Adrenal gland (tissue), 12 donors: ENCODE data around the gene MCM10. TPM values are rescaled to one million over a fixed set of nuclear protein-coding genes. Genes with fewer than 3 reads are reported as not detected.
"Not testable (repeated sequence)": the region's sequence is repeated elsewhere in the genome, so short reads cannot be mapped to it uniquely, and the experiment has no call there.

ENCODE experiments used
- DNase-seq, 7 donors: peaks; one replicate each; pipeline ENCODE4 v3.0.0-alpha.2; 2019 to 2020
- H3K27ac ChIP-seq, 5 donors: fragments of 200-600 bp; sonication (generic) in 4 of 5; 1 replicate in 3 of 5; 2 replicates in 2 of 5; pipeline versions ENCODE4 v1.5.1 to v1.8.0; 2016 to 2020; ENCODE audit warnings: mild to moderate bottlenecking in 1 of 5
- H3K27me3 ChIP-seq: fragments of 200-600 bp; 2 replicates; pipeline ENCODE4 v1.8.0; 2021
- H3K36me3 ChIP-seq, 2 donors: fragments of 200-600 bp; replicated peaks in 1 of 2; 1 replicate in 1 of 2; 2 replicates in 1 of 2; pipeline versions ENCODE4 v1.5.1 to v1.8.0; 2018 to 2022
- H3K4me1 ChIP-seq, 2 donors: fragments of 200-600 bp; replicated peaks in 1 of 2; 1 replicate in 1 of 2; 2 replicates in 1 of 2; pipeline versions ENCODE4 v1.5.1 to v1.8.0; 2018 to 2021
- H3K4me3 ChIP-seq, 4 donors: fragments of 200-600 bp; sonication (generic) in 3 of 4; one replicate each; pipeline ENCODE4 v1.5.1; 2016 to 2018
- H3K9me3 ChIP-seq, 3 donors: fragments of 200-600 bp; sonication (generic) in 1 of 3; replicated peaks in 1 of 3; 1 replicate in 2 of 3; 2 replicates in 1 of 3; pipeline versions ENCODE4 v1.5.1 to v1.8.0; 2016 to 2021
- POLR2A ChIP-seq, 2 donors: fragments of 450-650 bp; IDR thresholded peaks; one replicate each; pipeline ENCODE4 v1.6.1; 2017; ENCODE audit warnings: antibody characterized with exemption in 2 of 2, mild to moderate bottlenecking in 2 of 2, moderate library complexity in 1 of 2
- WGBS, 4 donors: extraction: QIAGEN DNeasy Blood & Tissue Kit in 2 of 4; methylation state at CpG; one replicate each; pipeline versions ENCODE4 v1.1.5 to v1.1.7; 2013 to 2017; 5-methylcytosine and 5-hydroxymethylcytosine counted together
- intact Hi-C, 2 donors: fragments of 100-400 bp; cut with DNase I; formaldehyde crosslinking; loops; one replicate each; pipeline versions ENCODE4 v1.14.1 to v1.15.0; 2022 to 2023
- polyA plus RNA-seq, 3 donors: library from polyadenylated mRNA; stranded (reverse); fragments of 200-250 nt in 2 of 3; fragments of 350-450 nt in 1 of 3; fragmentation: Illumina TruSeq in 1 of 3; extraction: RNeasy Lipid Tissue Mini Kit (QIAGEN cat#74804) in 1 of 3; gene quantifications; one replicate each; pipeline ENCODE4 v1.2.3, GENCODE V29; 2013 to 2014
- total RNA-seq, 9 donors: library from RNA; depleted of rRNA in 4 of 9; stranded (reverse); fragments of >200 nt in 4 of 9; fragments of 120-200 nt in 1 of 9; fragmentation: NEBNext Ultra II Directional in 1 of 9; extraction: Animal tissue kit (Norgen Biotek cat#: 25700) in 1 of 9; gene quantifications; one replicate each; pipeline versions ENCODE4 v1.1.0 to v1.2.4, GENCODE V29; 2013 to 2023
- TF ChIP-seq, protein P1 (sequence below), 6 experiments: fragments of 450-650 bp in 4 of 6; fragments of 200-600 bp in 2 of 6; sonication (generic) in 1 of 6; IDR thresholded peaks; 1 replicate in 5 of 6; 2 replicates in 1 of 6; pipeline versions ENCODE4 v1.5.1 to v1.8.0; 2016 to 2021; ENCODE audit warnings: antibody characterized with exemption in 6 of 6, mild to moderate bottlenecking in 2 of 6, moderate library complexity in 1 of 6
- donor health status: healthy with polysubstance abuse.
- donor health status: Bipolar disorder and iron deficiency.
- donor health status: DM: yes; HTN: yes; CAD: no.
- donor health status: DM: no; HTN: no; CAD: no.
- donor health status: DM: no; HTN: no; CAD: no.
- donor health status: DM: yes; HTN: yes; CAD: no.

Gene MCM10
- total and polyA plus RNA-seq, 12 donors = 0.08 to 6.6 (median 0.57) TPM

DNA sequence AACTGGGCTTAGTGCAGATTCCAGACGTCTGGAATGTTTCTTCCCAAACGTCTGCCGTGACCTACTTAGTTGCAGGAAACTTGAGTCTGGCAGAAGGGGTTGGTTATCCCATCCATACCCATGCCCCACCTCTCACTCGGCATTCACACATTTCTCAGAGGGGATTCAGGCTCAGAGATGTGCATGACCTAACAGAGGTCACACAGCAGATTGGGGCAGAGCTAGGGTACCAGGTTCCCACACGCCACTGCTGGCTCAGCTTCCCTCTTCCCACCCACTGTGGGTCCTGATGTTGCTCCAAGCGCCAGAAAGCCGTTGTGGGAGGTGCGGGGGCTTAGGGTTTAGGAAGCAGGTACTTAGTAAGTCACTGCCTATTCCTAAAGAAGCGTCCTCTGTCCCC, 69.8 kb downstream of the MCM10 start:
- 62 to 75% (median 67%) methylated on average over 9 of the region's 9 CpGs for WGBS, 4 donors
- Histone ChIP-seq H3K9me3 (no peaks in the 10 kb centered on the region), H3K36me3 (no peaks in the 10 kb centered on the region), H3K27ac (no peak overlapping the region), H3K27me3 (no peaks in the 10 kb centered on the region), H3K4me3 (no peak overlapping the region), H3K4me1 (no peaks in the 10 kb centered on the region)
- no peak for DNase-seq
- TF ChIP-seq, protein P1, sequence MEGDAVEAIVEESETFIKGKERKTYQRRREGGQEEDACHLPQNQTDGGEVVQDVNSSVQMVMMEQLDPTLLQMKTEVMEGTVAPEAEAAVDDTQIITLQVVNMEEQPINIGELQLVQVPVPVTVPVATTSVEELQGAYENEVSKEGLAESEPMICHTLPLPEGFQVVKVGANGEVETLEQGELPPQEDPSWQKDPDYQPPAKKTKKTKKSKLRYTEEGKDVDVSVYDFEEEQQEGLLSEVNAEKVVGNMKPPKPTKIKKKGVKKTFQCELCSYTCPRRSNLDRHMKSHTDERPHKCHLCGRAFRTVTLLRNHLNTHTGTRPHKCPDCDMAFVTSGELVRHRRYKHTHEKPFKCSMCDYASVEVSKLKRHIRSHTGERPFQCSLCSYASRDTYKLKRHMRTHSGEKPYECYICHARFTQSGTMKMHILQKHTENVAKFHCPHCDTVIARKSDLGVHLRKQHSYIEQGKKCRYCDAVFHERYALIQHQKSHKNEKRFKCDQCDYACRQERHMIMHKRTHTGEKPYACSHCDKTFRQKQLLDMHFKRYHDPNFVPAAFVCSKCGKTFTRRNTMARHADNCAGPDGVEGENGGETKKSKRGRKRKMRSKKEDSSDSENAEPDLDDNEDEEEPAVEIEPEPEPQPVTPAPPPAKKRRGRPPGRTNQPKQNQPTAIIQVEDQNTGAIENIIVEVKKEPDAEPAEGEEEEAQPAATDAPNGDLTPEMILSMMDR (IDR thresholded peaks at IDR 0.05) = no peak
- TF ChIP-seq POLR2A (IDR thresholded peaks at IDR 0.05) = no peak
- intact Hi-C loops = no loop called here

DNA sequence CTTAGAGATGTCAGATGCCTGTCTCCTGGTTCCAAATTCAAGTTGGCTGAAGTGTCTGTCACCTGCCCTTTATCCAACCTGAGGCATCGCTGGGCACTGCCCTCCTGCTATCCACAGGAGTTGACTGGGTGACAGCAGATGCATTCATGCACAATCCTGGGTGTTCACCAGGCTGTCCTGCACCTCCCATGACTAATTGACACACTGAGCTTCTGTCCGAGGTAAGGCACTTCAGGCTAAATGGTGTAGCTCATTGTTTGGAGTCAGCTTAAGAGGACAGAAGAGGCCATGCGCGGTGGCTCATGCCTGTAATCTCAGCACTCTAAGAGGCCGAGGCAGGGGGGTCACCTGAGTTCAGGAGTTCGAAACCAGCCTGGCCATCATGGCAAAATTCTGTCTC, 70.5 kb downstream of the MCM10 start:
- no peak overlapping the region for H3K27ac ChIP-seq
- H3K4me3 ChIP-seq = no peak overlapping the region
- no peaks in the 10 kb centered on the region for H3K9me3 ChIP-seq
- whole genome bisulfite sequencing, 4 donors = 83 to 87% (median 84%) methylated on average over 6 of the region's 6 CpGs
- TF ChIP-seq, protein P1 (IDR thresholded peaks at IDR 0.05) = no peak
- no peak for TF ChIP-seq POLR2A (IDR thresholded peaks at IDR 0.05)
- peak in 1 of 7 donors; percentile 13 for DNase-seq
- no peaks in the 10 kb centered on the region for H3K36me3 ChIP-seq
- H3K27me3 ChIP-seq = no peaks in the 10 kb centered on the region
- no peaks in the 10 kb centered on the region for H3K4me1 ChIP-seq
- intact Hi-C loops = no loop called here

DNA sequence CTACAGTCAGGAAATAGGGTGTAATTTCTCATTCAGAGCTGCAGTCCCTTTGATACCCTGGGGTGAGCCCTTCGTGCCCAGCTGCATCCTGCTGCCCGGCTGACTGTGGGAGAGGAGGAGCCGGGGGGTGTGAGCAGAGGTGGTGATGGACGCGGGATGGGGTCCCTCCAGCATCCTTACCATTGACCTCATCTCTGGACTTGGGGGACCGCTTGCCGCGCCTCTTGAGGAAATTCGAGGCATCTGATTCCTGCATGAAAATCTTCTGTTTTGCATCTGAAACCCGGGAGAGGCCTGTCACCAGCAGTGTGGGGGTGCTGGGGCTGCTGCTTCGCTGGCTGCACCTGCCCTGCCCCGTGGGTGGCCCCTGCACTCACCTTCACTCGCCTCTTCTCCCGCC, 72.0 kb downstream of the MCM10 start:
- TF ChIP-seq, protein P1 (IDR thresholded peaks at IDR 0.05) = no peak
- TF ChIP-seq POLR2A (IDR thresholded peaks at IDR 0.05) = no peak
- H3K36me3 ChIP-seq = no peaks in the 10 kb centered on the region
- whole genome bisulfite sequencing, 4 donors = 37 to 62% (median 51%) methylated on average over 2 to 14 of the region's 14 CpGs
- H3K4me1 ChIP-seq = no peaks in the 10 kb centered on the region
- H3K27me3 ChIP-seq = no peaks in the 10 kb centered on the region
- H3K4me3 ChIP-seq = no peak overlapping the region
- H3K27ac ChIP-seq = no peak overlapping the region
- intact Hi-C loops = no loop called here
- H3K9me3 ChIP-seq = no peaks in the 10 kb centered on the region
- peak in 1 of 7 donors; percentile 7 for DNase-seq

DNA sequence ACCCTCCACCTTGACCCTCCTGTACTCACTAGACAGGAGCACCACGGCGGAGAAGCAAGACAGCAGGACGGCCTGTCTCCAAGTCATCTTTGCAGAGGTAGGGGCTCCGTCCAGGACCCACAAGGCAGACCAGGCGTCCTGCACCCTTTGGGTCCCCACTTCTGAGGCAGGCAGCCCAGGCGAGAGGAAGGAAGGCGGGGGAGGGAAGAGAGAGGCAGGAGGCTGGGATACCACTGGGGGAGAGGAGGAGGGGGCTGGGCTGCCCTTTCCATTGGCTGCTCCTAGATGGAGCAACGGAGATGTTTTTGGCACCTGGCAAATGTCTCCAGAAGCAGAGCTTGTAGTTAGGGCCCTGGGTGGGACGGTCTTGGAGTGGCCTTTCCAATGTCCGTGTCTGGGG, 72.8 kb downstream of the MCM10 start, which contains the start of gene UCMA:
TSS of gene UCMA (minus strand) at position 203 of the 400 bp plus-strand sequence. CDS start at position 87, 116 bp downstream.
- intact Hi-C loops = no loop called here

GRCh38 chr10:13234736-13235135, 73.4 kb downstream of the MCM10 start:
- H3K27me3 ChIP-seq, H3K4me3 ChIP-seq, H3K27ac ChIP-seq, H3K9me3 ChIP-seq, H3K36me3 ChIP-seq, H3K4me1 ChIP-seq, intact Hi-C loops, DNase-seq: not testable (repeated sequence)
- WGBS, 4 donors = 77 to 86% (median 84%) methylated on average over 11 to 13 of the region's 13 CpGs

More for the DNA sequence above, 72.8 kb downstream of the MCM10 start, which contains the start of gene UCMA:
- no peaks in the 10 kb centered on the region for H3K9me3 ChIP-seq
- H3K36me3 ChIP-seq = no peaks in the 10 kb centered on the region
- no peaks in the 10 kb centered on the region for H3K4me1 ChIP-seq
- H3K27ac ChIP-seq = no peak within 1 kb of the TSS
- WGBS, 4 donors = 59 to 74% (median 69%) methylated on average over 6 to 10 of the region's 10 CpGs
- H3K4me3 ChIP-seq = no peak within 1 kb of the TSS
- no peaks in the 10 kb centered on the region for H3K27me3 ChIP-seq
- TF ChIP-seq, protein P1 (IDR thresholded peaks at IDR 0.05) = no peak
- TF ChIP-seq POLR2A (IDR thresholded peaks at IDR 0.05) = no peak
- no peak for DNase-seq
